ENCODE results near the gene AXL. TPM values are rescaled to one million over a fixed set of nuclear protein-coding genes. Genes with fewer than 3 reads are reported as not detected.
"Not testable (repeated sequence)": the region's sequence is repeated elsewhere in the genome, so short reads cannot be mapped to it uniquely, and the experiment has no call there.

AXL gene
- total RNA-seq, 2 donors from 2014 or later = 6.2 to 21.4 TPM

DNA sequence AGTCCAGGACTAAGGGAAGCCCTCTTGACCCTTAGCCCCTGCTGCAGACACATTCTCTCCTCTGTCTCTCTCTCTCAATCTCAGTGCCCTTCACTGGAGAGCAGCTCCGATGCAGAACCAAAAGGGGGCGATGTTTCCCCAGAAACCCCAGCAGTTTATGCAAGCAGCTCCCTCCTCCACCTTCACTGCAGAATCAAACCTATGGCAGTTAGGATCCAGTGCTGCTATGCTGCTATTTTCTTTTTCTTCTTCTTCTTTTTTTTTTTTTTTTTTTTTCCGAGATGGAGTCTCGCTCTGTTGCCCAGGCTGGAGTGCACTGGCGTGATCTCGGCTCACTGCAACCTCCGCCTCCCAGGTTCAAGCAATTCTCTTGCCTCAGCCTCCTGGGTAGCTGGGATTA is 14.7 kb upstream of the AXL start:
- intact Hi-C loops (cut with DNase I) = loop anchor here (2.0 kb wide), 1 partner anchor 56 kb away; no protein-coding TSS in a partner anchor
- peak; percentile 71 for TF ChIP-seq CTCF (IDR thresholded peaks at IDR 0.05)
- not testable (repeated sequence) for H3K27me3 ChIP-seq; H3K36me3 ChIP-seq; H3K9me3 ChIP-seq; H3K9ac ChIP-seq (ENCODE audit: low read depth in 2 of 2, low read length in 2 of 2); H3K27ac ChIP-seq; H3K4me1 ChIP-seq; H3K4me3 ChIP-seq
- peak; percentile 87 for DNase-seq

DNA sequence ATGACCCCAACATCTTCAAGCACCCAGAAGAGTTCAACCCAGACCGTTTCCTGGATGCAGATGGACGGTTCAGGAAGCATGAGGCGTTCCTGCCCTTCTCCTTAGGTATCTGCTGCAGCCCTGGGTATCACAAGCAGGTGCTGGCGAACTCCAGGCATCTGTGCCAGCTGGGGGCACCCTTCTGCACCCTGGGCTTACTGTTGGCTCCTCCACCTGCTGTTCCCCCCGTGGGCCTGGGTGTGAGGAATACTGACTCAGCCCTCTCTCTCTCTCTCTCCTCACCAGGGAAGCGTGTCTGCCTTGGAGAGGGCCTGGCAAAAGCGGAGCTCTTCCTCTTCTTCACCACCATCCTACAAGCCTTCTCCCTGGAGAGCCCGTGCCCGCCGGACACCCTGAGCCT is 13.0 kb upstream of the AXL start:
- DNase-seq = no peak
- H3K27me3 ChIP-seq = no peaks in the 10 kb centered on the region
- no peaks in the 10 kb centered on the region for H3K9me3 ChIP-seq
- H3K9ac ChIP-seq (ENCODE audit: low read depth in 2 of 2, low read length in 2 of 2) = no peak overlapping the region
- H3K27ac ChIP-seq = no peak overlapping the region
- intact Hi-C loops (cut with DNase I) = loop anchor here (2.0 to 5.0 kb wide), 2 partner anchors 55 to 101 kb away; no protein-coding TSS in a partner anchor
- TF ChIP-seq CTCF (IDR thresholded peaks at IDR 0.05) = no peak
- no peaks in the 10 kb centered on the region for H3K4me1 ChIP-seq
- H3K36me3 ChIP-seq = no peaks in the 10 kb centered on the region
- H3K4me3 ChIP-seq = no peak overlapping the region

DNA sequence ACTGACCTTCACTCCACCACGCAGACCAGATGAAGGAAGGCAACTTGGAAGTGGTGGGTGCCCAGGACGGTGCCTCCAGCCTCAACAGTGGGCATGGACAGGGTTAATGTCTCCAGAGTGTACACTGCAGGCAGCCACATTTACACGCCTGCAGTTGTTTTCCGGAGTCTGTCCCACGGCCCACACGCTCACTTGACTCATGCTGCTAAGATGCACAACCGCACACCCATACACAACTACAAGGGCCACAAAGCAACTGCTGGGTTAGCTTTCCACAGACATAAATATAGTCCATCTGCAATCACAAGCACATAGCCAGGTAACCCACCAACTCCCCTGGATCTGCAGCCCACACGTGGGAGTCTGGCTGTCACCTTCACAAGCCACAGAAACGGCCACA is 12.6 kb upstream of the AXL start:
- intact Hi-C loops (cut with DNase I) = loop anchor here (5.0 kb wide), 1 partner anchor 101 kb away; no protein-coding TSS in a partner anchor
- no peak for DNase-seq
- Histone ChIP-seq H3K27me3 (no peaks in the 10 kb centered on the region), H3K36me3 (no peaks in the 10 kb centered on the region), H3K4me1 (no peaks in the 10 kb centered on the region), H3K27ac (no peak overlapping the region), H3K4me3 (no peak overlapping the region), H3K9ac (ENCODE audit: low read depth in 2 of 2, low read length in 2 of 2) (no peak overlapping the region), H3K9me3 (no peaks in the 10 kb centered on the region)
- no peak for TF ChIP-seq CTCF (IDR thresholded peaks at IDR 0.05)

DNA sequence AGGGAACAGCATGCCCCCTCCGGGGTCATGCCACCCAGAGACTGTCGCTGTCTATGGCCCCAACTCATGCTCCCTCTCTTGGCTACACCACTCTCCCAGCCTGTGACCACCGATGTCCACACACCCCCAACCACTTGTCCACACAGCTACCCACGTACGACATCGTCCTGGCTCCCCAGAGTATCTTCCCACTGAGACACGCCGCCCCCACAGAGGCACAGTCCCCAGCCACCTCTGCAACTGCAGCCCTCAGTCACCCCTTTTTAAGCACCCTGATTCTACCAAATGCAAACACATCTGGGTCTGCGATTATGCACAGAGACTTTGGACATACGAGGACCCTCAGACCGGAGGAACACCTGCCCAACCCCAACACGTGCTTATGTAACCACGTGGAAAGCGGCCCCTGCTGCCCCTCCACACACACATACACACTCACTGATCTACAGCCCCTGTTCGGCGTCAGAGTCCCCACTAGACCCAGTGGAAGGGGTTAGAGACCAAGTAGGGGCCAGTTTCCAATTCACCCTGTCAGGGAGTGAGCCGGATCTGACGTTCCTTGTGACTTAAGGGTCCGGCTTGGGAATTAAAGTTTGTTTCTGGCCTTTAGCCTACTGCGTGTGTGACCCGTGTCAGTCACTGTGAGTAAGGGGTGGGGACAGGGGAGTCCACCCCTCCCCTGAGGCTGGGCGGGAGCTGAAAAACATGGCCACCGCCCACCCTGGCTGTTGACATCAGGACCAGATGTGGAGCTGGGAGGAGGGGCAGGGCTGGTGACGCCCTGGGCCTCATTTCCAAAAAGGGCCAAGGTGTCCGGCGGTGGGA is 11.9 kb upstream of the AXL start:
- no peak for TF ChIP-seq CTCF (IDR thresholded peaks at IDR 0.05)
- H3K4me3 ChIP-seq = no peak overlapping the region
- intact Hi-C loops (cut with DNase I) = loop anchor here (5.0 kb wide), 1 partner anchor 100 kb away; no protein-coding TSS in a partner anchor
- H3K9me3 ChIP-seq = no peaks in the 10 kb centered on the region
- H3K4me1 ChIP-seq = no peaks in the 10 kb centered on the region
- H3K9ac ChIP-seq (ENCODE audit: low read depth in 2 of 2, low read length in 2 of 2) = peak overlapping the region in 1 of 2 donors; percentile 12
- no peaks in the 10 kb centered on the region for H3K36me3 ChIP-seq
- H3K27ac ChIP-seq = peak overlapping the region; percentile 13
- DNase-seq = peak; percentile 43
- H3K27me3 ChIP-seq = no peaks in the 10 kb centered on the region

GRCh38 chr19:41214161-41214560 is 4.9 kb upstream of the AXL start:
- TF ChIP-seq CTCF (IDR thresholded peaks at IDR 0.05) = no peak
- Histone ChIP-seq H3K9ac (ENCODE audit: low read depth in 2 of 2, low read length in 2 of 2) (no peak overlapping the region), H3K27me3 (peaks cover 4% of the 10 kb centered on the region), H3K36me3 (no peaks in the 10 kb centered on the region), H3K27ac (no peak overlapping the region), H3K4me3 (no peak overlapping the region), H3K9me3 (no peaks in the 10 kb centered on the region), H3K4me1 (no peaks in the 10 kb centered on the region)
- no peak for DNase-seq
- intact Hi-C loops (cut with DNase I) = no loop called here

Measured in colonic mucosa (tissue), 4 donors.